ENCODE results near the gene PROB1.
"Not testable (repeated sequence)": the region's sequence is repeated elsewhere in the genome, so short reads cannot be mapped to it uniquely, and the experiment has no call there.

The PROB1 gene

DNA sequence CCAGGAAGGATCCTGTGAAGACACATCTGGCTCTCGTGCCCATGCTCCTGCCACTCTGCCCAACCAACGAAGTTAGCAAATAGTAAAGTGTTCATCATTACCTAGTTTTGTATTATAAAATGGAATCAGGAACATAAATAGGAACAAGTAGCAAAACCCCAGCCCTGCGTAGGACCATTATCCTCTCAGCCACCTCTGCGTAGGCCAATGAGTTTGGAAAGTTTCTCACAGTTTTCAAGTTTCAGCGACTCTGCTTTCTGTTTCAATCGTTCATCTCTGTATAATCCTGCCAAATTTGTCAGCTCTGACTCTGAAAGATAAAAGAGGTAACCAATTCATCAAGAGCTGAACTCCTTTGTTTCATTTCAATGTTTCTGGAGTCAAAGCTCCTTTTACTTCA is 19.1 kb upstream of the PROB1 start:
- no peak overlapping the region for H3K4me3 ChIP-seq (ENCODE audit: low read depth, low read length)

DNA sequence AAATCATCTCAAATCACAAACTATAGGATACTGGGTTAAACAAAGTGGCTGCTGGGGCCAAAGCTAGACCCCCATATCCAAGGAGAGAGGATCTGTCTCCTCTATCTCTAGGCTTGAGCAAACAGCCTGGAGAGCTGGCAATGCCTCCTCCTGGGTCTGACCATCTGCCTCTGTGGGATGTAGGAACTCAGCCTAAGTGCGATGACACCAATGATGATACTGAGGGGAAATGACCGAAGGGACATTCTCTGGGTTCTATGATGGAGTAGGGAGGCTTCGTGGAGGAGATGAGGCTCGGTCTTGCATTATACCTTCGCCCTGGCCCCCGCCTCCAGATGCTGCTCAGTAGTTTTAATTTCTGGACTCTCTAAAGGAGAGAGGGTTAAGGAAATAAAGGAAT is 18.2 kb upstream of the PROB1 start:
- H3K4me3 ChIP-seq (ENCODE audit: low read depth, low read length) = no peak overlapping the region

DNA sequence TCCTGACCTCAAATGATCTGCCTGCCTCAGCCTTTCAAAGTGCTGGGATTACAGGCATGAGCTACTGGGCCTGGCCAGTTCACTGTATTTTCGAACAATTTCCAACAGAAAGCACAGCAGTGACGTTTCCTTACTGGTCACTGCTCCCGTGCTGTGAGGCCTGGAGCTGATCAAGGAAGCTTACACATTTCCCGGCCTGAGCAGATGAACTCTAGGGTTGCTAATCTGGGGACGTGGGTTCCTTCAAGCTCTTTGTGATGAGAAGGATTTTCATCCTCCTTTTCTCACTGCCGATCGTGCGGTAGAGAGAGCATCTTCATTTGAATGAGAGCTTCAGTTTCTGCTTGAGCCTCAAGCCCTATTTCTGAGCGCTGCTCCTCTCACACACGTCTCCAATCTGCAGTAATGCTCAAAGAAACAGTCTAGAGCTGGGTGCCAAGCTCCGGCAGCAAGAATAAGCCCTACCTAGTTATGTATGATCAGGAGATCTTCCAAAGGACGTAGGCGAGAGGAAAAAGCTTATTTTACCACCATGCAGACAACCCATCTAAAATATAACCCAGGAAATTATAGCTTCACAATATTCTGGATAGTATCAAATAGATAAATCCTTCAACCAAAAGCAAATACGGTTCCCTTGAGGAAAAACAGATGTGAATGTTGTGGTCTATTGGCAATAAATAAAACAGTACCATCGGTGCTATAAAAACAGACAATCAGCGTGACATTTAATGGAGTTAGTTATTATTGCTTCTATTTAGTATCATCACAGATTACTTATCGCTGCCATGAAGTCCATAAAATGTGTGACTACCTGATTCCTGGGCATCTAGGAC is 16.3 kb upstream of the PROB1 start:
- H3K4me3 ChIP-seq (ENCODE audit: low read depth, low read length) = no peak overlapping the region

DNA sequence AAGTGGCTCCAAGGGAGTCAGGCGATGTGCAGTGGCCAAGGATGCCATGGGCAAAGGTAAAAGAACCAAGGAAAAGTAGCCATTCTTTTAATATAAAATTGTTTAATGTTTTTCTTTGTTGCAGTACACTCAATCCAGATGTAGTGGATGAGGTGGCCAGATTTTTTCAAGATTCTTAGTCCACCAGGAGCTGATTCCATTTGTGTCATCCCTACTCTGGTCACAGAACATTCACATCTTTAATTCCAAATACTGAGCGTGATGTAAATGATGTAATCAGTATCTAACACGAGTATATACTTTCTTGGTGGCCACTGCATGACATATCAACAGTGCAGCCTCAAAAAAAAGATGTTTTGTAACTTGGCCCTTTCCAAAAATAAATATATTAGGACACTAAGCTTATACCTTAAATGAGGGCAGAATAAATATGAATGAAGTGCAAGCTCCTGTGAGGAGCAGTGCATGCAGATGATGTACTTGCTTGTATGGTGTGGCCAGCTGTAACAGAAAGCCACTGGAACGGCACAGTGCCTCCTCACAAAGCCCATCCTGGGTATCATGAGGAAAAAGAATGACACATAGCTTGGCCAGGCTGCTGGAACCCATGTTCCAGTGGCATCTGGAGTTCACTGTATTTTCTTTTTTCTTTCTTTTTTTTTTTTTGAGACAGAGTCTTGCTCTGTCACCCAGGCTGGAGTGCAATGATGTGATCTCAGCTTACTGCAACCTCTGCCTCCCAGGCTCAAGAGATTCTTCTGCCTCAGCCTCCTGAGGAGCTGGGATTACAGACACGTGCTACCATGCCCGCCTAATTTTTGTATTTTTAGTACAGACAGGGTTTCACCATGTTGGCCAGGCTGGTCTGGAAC is 15.5 kb upstream of the PROB1 start:
- no peak overlapping the region for H3K4me3 ChIP-seq (ENCODE audit: low read depth, low read length)

DNA sequence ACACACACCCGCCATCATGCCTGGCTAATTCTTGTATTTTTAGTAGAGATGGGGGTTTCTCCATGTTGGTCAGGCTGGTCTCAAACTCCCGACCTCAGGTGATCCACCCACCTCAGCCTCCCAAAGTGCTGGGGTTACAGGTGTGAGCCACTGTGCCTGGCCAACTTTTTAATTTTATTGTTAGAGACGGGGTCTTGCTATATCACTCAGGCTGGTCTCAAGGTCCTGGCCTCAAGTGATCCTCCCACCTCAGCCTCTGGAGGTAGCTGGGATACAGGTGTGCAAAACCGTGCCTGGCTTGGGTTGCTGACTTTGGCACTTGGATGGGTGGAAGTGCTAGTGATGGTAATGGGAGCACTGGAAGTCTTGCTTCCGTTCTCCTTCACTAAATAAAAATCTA is 14.2 kb upstream of the PROB1 start:
- H3K4me3 ChIP-seq (ENCODE audit: low read depth, low read length) = not testable (repeated sequence)

DNA sequence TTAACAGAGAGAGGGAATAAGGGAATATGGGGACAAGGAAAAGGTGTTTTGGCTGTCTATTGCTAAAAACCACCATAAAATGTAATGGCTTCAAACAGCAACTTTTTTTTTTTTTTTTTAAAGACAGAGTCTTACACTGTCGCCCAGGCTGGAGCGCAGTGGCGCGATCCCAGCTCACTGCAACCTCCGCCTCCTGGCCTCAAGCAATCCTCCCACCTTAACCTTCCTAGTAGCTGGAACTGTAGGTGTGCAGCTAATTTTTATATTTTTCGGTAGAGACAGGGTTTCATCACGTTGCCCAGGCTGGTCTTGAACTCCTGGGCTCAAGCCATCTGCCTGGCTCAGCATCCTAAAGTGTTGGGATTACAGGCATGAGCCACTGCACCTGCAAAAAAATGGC is 13.3 kb upstream of the PROB1 start:
- no peak overlapping the region for H3K4me3 ChIP-seq (ENCODE audit: low read depth, low read length)

DNA sequence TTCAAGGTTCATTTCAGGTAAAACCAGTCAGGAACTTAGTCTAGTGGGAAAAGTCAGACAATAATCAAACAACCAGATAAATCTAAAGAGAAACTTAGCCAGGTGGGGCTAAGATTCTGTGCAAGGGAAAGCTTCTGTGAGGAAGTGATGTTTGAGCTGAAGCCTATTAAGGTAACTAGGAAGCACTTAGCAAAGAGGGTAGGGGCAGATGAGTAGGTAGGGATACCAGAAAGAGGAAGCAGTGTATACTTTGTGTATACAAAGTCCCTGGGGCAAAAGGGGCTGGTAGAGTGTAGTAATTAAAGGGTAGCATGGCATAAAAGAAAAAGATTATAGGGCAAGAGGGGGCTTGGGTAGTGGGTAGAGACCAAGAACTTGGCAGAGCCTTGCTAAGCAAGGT is 12.6 kb upstream of the PROB1 start:
- no peak overlapping the region for H3K4me3 ChIP-seq (ENCODE audit: low read depth, low read length)

DNA sequence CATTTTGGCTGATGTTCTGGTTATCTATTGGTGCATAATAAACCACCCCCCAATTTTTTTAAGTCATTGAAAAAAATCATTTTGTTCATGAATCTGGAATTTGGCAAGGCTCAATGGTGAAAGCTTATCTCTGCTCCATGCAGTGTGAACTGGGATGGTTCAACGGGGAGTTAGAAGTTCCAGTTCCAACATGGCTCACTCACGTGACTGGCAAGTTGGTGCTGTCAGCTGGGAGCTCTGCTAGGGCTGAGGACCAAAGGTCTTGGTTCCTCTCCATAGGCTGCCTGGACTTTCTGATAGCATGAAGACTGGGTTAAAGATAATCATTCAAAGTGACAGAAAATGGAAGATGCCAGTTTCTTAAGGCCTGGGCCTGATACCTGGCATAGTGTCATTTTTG is 12.1 kb upstream of the PROB1 start:
- no peak overlapping the region for H3K4me3 ChIP-seq (ENCODE audit: low read depth, low read length)

DNA sequence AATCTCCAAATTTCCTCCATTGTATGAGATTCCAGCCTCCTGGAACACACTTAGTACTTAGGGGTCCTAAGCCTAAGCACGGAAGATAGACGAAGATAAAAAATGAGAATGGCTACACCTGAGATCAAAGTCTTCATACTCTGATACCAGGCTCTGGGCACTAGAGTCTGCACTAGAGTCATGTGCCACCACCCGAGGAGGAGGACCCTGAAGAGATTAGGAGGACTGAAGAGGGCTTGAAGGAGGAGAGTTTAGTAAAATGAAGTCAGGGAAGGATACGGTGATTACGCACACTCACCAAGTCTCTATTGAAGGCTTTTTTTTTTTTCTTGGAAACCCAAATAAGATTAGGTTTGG is 9.6 kb upstream of the PROB1 start:
- peak overlapping the region; percentile 73 for H3K4me3 ChIP-seq (ENCODE audit: low read depth, low read length)

DNA sequence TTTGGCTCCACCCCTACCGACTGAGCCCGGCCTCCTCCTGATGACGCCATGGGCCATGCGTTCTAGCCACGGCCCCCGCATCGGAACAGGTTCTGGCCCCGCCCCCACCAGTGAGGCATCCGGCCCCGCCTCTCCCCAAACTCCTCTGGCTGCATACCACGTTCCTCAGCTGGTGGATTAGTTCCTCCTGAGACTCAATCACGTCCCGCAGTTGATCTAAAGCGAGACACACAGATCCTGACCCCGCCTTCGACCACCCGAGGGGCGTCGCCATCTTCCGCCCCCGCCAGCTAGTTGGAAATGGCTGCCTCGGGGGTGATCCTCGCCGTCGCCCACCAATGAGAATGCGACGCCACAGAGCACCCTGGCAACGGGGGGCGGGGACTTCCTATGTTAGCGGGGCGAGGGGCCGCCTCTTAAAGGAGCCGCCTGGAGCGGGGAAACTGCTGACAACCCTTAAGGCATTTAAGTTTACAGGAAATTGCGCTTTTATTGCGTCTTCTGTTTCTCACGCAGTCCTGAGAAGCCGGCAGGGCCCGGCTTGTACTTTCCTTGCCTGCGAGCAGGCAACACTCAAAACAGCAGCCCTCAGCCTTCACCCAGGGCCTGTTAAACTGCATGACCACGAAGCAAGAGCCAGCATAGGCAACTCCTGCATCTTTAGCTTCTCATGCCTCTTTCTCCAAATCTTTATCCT is 9.0 kb upstream of the PROB1 start, which contains the start of gene SPATA24:
TSS of gene SPATA24 (minus strand) at position 303 of the 697 bp plus-strand sequence. CDS start at position 274, 29 bp downstream.
- H3K4me3 ChIP-seq (ENCODE audit: low read depth, low read length) = peak within 1 kb of the TSS; percentile 73

DNA sequence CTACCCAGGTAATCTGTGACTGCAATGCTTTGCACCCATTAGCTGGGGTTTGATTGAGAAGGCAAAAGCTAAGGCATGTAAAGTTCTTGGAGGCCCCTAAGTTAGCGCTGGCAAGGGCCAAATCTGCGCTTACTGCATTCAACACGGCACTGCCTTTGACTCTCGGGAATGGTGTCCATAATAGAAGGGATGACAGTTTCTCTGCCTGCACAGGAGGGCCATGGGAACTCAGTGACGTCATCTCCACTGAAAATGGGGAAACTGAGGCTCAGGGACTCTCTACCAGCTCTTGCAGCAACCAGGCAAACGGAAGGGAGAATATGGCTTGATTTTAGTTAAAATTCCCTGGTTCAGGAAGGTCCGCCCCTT is 8.5 kb upstream of the PROB1 start:
- H3K4me3 ChIP-seq (ENCODE audit: low read depth, low read length) = peak overlapping the region; percentile 73

DNA sequence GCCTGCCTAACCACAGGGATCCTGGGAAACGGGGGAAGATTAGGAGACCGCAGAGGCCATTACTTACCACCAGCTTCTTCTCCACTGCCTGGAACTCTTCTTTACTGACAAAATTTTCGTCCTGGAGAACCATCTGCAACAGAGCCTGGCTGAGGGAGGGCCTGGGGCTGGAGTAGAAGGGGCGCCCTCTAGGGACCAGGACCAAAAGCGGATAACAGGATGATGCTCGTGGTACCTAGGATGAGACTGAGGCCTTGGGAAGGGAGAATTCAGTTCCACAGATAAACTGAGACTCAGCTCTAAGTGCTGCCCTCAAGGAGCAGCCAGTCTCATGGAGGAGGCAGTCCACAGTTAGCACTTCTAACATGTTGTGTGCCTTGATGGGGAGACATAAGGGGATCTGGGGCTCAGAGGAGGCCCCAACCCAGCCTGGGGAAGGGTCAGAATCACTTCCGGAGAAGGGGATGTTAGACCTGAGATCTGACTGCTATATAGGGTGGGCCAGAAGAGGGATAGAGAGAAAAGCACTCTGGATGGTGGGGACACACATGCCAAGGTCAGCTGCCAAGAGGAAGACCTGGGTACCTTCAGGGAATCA is 7.8 kb upstream of the PROB1 start:
- no peak overlapping the region for H3K4me3 ChIP-seq (ENCODE audit: low read depth, low read length)

DNA sequence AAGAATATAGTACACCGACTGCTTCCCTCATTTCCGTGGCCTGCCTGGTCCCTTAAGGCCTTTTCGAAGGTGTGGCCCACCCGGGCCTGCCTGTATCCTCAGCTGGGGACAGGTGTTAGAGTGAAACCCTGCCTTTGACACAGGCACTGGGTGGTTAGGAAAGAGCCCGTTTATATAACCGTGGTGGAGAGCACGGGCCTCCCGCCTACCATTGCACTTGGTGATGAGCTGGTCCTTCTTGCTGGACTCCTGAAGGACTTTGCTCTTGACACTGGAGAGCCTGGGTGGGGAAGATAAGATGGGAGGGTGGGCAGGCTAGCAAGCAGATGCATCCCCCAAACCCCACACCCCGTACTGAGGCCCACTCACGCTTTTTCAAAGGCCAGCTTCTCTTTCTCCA is 6.6 kb upstream of the PROB1 start:
- no peak overlapping the region for H3K4me3 ChIP-seq (ENCODE audit: low read depth, low read length)

DNA sequence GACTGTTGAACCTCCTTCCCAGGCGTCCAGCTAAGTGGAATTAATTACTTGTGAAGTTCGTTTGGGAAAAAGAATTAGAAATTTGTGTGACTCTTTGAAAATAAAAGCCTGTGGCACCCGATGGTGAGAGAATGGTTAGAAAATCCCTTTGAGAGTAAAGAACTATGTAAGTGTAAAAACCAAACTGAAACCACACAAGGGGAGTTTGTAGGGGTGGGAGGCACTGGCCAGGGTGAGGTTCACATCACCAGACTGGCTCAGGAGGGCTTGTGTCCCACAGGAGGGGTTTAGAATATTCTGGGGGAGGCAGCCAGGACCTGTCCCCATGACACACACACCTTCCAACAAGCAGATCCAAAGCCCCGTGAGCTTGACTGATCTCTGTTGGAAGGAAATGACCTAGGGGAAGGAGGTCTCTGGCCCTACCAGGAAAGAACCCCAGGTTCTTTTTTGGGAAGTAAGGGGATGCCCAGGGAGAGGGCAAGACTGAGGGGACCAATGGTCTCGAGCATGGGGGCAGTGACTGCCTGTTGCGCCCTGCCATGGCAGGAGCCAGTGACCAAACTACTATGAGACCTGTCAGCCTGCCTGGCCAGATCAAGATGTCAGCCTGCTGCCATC is 4.7 kb upstream of the PROB1 start:
- H3K4me3 ChIP-seq (ENCODE audit: low read depth, low read length) = no peak overlapping the region

DNA sequence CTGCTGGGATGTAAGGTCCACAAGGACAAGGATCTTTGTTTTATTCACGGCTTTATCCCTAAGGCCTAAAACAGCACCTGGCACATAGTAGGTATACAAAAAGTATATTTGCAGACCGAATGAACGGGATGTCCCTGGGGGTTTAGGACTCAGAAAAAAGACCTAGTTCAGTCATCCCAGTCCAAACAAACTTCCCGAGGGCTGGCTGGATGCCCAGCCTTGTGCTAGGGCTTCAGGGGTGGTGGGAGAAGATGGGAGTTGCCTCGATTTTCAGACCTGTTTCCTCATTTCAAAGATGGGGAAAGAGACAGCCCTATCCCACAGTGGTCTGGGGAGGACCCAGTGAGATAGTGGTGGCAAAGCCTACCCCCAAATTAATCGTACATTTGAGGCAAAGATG is 3.0 kb upstream of the PROB1 start:
- no peak overlapping the region for H3K4me3 ChIP-seq (ENCODE audit: low read depth, low read length)

DNA sequence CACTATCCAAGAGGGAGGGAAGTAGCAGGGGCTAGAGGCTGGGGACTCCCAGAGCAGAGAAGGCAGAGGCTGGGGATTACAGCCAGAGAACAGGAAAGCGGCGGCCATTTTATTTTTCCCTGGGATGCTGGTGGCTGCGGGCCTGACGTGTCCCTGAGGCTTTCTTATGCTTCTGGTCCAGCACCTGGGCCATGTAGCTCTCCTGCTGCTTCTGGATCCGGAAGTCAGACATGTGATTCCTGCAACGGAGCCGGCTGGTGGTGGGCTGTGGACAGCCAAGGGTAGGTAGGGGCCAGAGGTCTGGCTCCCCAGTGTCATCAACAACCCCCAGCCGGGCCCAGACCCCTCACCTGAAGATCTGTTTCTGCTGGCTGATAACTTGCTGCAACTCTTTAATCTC is 1.8 kb upstream of the PROB1 start:
- H3K4me3 ChIP-seq (ENCODE audit: low read depth, low read length) = no peak overlapping the region

DNA sequence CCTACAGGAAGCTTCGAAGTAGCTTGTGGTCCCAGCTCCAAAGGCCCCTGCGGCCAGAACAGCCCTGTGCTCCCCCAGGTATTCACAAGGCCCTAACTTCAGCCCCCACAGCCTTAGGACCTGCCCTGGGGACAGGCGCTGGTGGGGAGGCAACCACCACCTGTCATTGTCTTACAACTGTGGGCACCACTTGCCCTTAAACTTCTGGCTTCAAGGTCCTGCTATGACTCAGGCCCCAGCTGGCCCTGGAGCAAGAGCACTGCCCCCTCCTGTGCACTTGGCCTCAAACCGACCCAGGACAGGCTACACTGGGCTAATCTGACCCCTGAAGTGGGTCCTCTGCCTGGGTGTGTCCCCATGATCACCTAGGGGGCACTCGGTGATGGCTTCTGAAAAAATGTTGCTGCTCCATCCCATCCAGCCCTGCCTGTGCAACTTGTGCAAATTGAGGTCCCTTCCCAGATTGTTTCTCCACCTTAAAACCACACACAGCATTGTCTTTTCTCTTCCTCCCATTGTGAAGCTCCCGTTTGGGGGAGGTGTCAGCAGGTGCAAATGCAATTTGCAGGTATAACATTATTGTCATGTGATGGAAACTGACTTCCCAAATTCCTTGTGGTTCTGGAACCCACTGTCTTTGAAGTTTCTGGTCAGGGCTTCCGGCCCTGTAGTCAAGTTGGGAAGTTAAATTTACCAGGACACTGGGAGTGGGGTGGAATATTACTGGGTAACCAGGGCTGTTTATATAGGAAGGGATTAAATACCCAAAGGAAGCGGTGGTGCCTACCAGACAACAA is 1.1 kb upstream of the PROB1 start:
- H3K4me3 ChIP-seq (ENCODE audit: low read depth, low read length) = no peak overlapping the region

DNA sequence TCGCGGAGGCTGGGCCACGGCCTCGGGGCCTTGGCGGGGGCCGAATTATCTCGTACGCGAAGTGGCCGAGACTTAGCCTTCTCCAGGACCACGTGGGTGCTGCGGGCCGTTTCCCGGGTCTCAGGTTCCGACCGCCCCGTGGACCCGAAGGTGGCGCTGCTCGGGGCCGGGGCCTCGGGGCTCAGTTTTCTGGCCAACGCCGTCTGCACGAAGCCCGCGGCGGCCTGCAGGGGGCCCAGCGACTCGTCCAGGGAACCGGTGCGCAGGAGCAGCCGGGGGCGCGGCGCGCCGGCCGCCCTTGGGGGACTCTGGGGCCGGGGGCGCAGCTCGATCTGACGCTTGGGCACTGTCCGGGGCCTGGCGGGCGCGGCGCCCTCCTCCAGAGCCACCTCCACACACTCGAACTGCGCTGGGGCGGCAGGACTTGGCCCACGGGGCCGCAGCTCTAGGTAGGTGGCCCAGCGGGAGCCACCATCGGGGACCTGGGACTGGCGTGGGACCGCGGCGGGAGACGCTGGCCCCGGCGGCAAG is 716 bp downstream of the PROB1 start:
- peak overlapping the region; percentile 18 for H3K4me3 ChIP-seq (ENCODE audit: low read depth, low read length)

DNA sequence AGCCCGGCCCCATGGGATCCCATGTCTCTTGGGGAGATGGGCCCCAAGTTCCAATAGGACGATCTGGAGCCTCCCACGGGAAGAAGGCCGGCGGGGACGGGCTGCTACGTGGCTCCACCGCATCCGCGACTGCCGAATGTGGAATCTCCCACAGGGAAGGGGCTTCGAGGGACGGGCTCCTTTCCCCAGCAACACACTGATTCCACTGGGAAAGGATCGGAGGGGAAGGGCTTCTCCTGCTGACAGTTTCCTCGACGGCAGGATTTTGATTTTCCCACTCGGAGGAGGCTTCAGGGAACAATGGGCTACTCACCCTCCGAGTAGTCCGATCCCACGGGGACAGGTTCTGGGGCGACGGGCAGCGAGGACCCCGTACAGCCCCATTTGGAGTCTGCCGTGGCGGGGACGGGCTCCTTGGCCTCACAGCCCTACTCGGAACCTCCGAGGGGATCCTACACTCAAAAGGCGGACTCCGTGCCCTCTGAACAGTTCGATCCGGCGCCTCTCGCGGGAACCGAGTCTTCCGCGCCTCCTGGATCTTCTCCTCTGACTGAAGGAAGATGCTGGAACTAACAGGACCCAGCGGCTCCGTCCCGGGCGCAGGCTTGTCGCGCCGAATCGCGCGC is 1.3 kb downstream of the PROB1 start:
- peak overlapping the region; percentile 43 for H3K4me3 ChIP-seq (ENCODE audit: low read depth, low read length)
